Measurements from ENCODE around the gene ACKR4.

GRCh38 chr3:132623646-132624045, 26.6 kb downstream of the ACKR4 start:
- TF ChIP-seq TBP (optimal IDR thresholded peaks at IDR 0.05; ENCODE audit: low read depth, low read length) (no peak), ZBTB43 (CRISPR knock-in tag; IDR thresholded peaks at IDR 0.05) (no peak), CTCF (IDR thresholded peaks at IDR 0.05 in 2 of 3, conservative IDR thresholded peaks at IDR 0.05 in 1 of 3; ENCODE audit: insufficient read depth in 2 of 3, low read depth in 1 of 3, low read length in 3 of 3) (no peak), NRF1 (conservative IDR thresholded peaks at IDR 0.05 in 1 of 2, IDR thresholded peaks at IDR 0.05 in 1 of 2) (no peak)

Data from K562 (cell line).